Stimulated activated CD4-positive, alpha-beta T cell treated with anti-CD3 and anti-CD28 coated beads, TNF-alpha, amount 100 ng/mL, for 4 hours (primary cell): ENCODE results near the gene GAGE13.
"Not testable (repeated sequence)": the region's sequence is repeated elsewhere in the genome, so short reads cannot be mapped to it uniquely, and the experiment has no call there.

Experiments used
- DNase-seq, 3 experiments: peaks; one replicate each; pipeline ENCODE4 v3.0.0-alpha.2; 2020; ENCODE audit warnings: low read depth in 3 of 3

GAGE13 gene

GRCh38 chrX:49330421-49330820 lies 961 bp upstream of the GAGE13 start:
- not testable (repeated sequence) for DNase-seq

- not testable (repeated sequence) for DNase-seq
These were observed 459 bp downstream of the GAGE13 start for GRCh38 chrX:49331841-49332240.

GRCh38 chrX:49341449-49341848 lies 10.1 kb downstream of the GAGE13 start:
- not testable (repeated sequence) for DNase-seq

- not testable (repeated sequence) for DNase-seq
These were observed 13.3 kb downstream of the GAGE13 start for GRCh38 chrX:49344496-49345175.

- not testable (repeated sequence) for DNase-seq
These were observed 14.0 kb downstream of the GAGE13 start for GRCh38 chrX:49345402-49345801.

- not testable (repeated sequence) for DNase-seq
These were observed 14.8 kb downstream of the GAGE13 start for GRCh38 chrX:49346150-49346549.
